GM23248 (cell line): Measurements from ENCODE around the gene BCKDK. TPM values are rescaled to one million over a fixed set of nuclear protein-coding genes. Genes with fewer than 3 reads are reported as not detected.

Experiments used
- DNase-seq: peaks from one replicate; pipeline ENCODE4 v3.0.0-alpha.2; 2015
- H2AFZ ChIP-seq: fragments of 200-600 bp; sonication (generic); 2 replicates; pipeline ENCODE4 v1.6.1; 2016; ENCODE audit warnings: antibody characterized with exemption
- H3F3A ChIP-seq: fragments of 200-600 bp; sonication (generic); 2 replicates; pipeline ENCODE4 v1.6.1; 2016; ENCODE audit warnings: mild to moderate bottlenecking, antibody characterized with exemption, mixed run types; ENCODE audit not compliant: insufficient read depth
- H3K27ac ChIP-seq: fragments of 200-600 bp; sonication (generic); 2 replicates; pipeline ENCODE4 v1.5.1; 2016; ENCODE audit warnings: mild to moderate bottlenecking
- H3K27me3 ChIP-seq: fragments of 200-600 bp; sonication (generic); replicated peaks from 2 replicates; pipeline ENCODE4 v1.6.1; 2016; ENCODE audit warnings: mild to moderate bottlenecking; ENCODE audit not compliant: insufficient read depth
- H3K36me3 ChIP-seq: fragments of 200-600 bp; sonication (generic); 2 replicates; pipeline ENCODE4 v1.6.1; 2016; ENCODE audit warnings: low read depth, mild to moderate bottlenecking
- H3K4me1 ChIP-seq: fragments of 200-600 bp; sonication (generic); 2 replicates; pipeline ENCODE4 v1.6.1; 2016; ENCODE audit warnings: mild to moderate bottlenecking; ENCODE audit not compliant: insufficient read depth
- H3K4me2 ChIP-seq: fragments of 200-600 bp; sonication (generic); one replicate; pipeline ENCODE4 v1.6.1; 2016; ENCODE audit warnings: mild to moderate bottlenecking; ENCODE audit not compliant: unreplicated experiment
- H3K4me3 ChIP-seq: fragments of 200-600 bp; sonication (generic); 2 replicates; pipeline ENCODE4 v1.5.1; 2016; ENCODE audit warnings: mild to moderate bottlenecking
- H3K79me2 ChIP-seq: fragments of 200-600 bp; sonication (generic); 2 replicates; pipeline ENCODE4 v1.6.1; 2016; ENCODE audit warnings: mild to moderate bottlenecking; ENCODE audit not compliant: insufficient read depth
- H3K9ac ChIP-seq: fragments of 200-600 bp; sonication (generic); 2 replicates; pipeline ENCODE4 v1.6.1; 2016; ENCODE audit warnings: mild to moderate bottlenecking
- H3K9me2 ChIP-seq: fragments of 200-600 bp; sonication (generic); 2 replicates; pipeline ENCODE4 v1.6.1; 2016; ENCODE audit warnings: mixed run types, mild to moderate bottlenecking, moderate library complexity; ENCODE audit not compliant: insufficient read depth
- H3K9me3 ChIP-seq: fragments of 200-600 bp; sonication (generic); one replicate; pipeline ENCODE4 v1.6.1; 2017; ENCODE audit warnings: low read depth
- H4K20me1 ChIP-seq: fragments of 200-600 bp; sonication (generic); 2 replicates; pipeline ENCODE4 v1.6.0; 2016; ENCODE audit not compliant: insufficient read depth
- EZH2 ChIP-seq: fragments of 200-600 bp; sonication (generic); IDR thresholded peaks from 2 replicates; pipeline ENCODE4 v1.6.1; 2018; ENCODE audit warnings: antibody characterized with exemption, mild to moderate bottlenecking; ENCODE audit not compliant: insufficient read depth, poor library complexity, severe bottlenecking
- EZH2phosphoT487 ChIP-seq: fragments of 200-600 bp; sonication (generic); IDR thresholded peaks from 2 replicates; pipeline ENCODE4 v1.6.1; 2018; ENCODE audit warnings: antibody characterized with exemption, moderate library complexity, mild to moderate bottlenecking, low read depth; ENCODE audit not compliant: insufficient read depth
- WGBS, 2 experiments: methylation state at CpG; one replicate each; pipeline ENCODE4 v1.1.6; 2015 to 2017; ENCODE audit warnings: low lambda C conversion rate in 2 of 2, low coverage in 1 of 2; ENCODE audit errors: missing lambda C conversion rate in 2 of 2; 5-methylcytosine and 5-hydroxymethylcytosine counted together
- in situ Hi-C: fragments of 300-500 bp; cut with MboI; formaldehyde crosslinking; loops from 2 replicates; pipeline ENCODE4 v1.15.0; 2020
- polyA plus RNA-seq: library from polyadenylated mRNA; unstranded; fragments of >200 nt; fragmentation: Nextera tagmentation; extraction: Ambion mirVana; gene quantifications from 2 replicates; pipeline ENCODE4 v1.2.1, GENCODE V29; 2016
- total RNA-seq: library from RNA; depleted of rRNA; stranded (reverse); fragments of >200 nt; shearing (Covaris generic); gene quantifications from 2 replicates; pipeline ENCODE4 v1.2.3, GENCODE V29; 2014

BCKDK gene
- total and polyA plus RNA-seq, 2 experiments from 2014 or later, result 71.4 to 108 TPM

- Histone ChIP-seq H3K9me3 (no peaks in the 10 kb centered on the region), H3K4me2 (no peak overlapping the region), H3K9me2 (no peaks in the 10 kb centered on the region), H3K27me3 (no peaks in the 10 kb centered on the region), H3K79me2 (no peaks in the 10 kb centered on the region), H3K4me1 (no peaks in the 10 kb centered on the region), H3K9ac (no peak overlapping the region), H3K27ac (no peak overlapping the region), H2AFZ (no peak overlapping the region), H3K36me3 (no peaks in the 10 kb centered on the region), H4K20me1 (no peaks in the 10 kb centered on the region), H3F3A (no peaks in the 10 kb centered on the region), H3K4me3 (no peak overlapping the region)
- in situ Hi-C loops, result no loop called here
- TF ChIP-seq EZH2, result no peak
- TF ChIP-seq EZH2phosphoT487, result no peak
- WGBS, 2 experiments, result 92 to 96% methylated on average over 20 of the region's 20 CpGs
- DNase-seq, result no peak
Observed at GRCh38 chr16:31132303-31132979, 24.3 kb downstream of the BCKDK start.

GRCh38 chr16:31133046-31133501, 24.9 kb downstream of the BCKDK start:
- no peaks in the 10 kb centered on the region for H3K36me3 ChIP-seq
- H3K79me2 ChIP-seq, result no peaks in the 10 kb centered on the region
- in situ Hi-C loops, result no loop called here
- no peak for TF ChIP-seq EZH2
- no peak for TF ChIP-seq EZH2phosphoT487
- no peaks in the 10 kb centered on the region for H3K9me3 ChIP-seq
- H3K27ac ChIP-seq, result no peak overlapping the region
- no peak for DNase-seq
- no peak overlapping the region for H3K4me2 ChIP-seq
- H3K9ac ChIP-seq, result no peak overlapping the region
- H3F3A ChIP-seq, result no peaks in the 10 kb centered on the region
- no peaks in the 10 kb centered on the region for H3K4me1 ChIP-seq
- H4K20me1 ChIP-seq, result no peaks in the 10 kb centered on the region
- no peaks in the 10 kb centered on the region for H3K27me3 ChIP-seq
- H3K9me2 ChIP-seq, result no peaks in the 10 kb centered on the region
- H2AFZ ChIP-seq, result no peak overlapping the region
- no peak overlapping the region for H3K4me3 ChIP-seq
- WGBS, 2 experiments, result 74 to 84% methylated on average over 6 of the region's 6 CpGs

- H3K4me3 ChIP-seq, result no peak overlapping the region
- TF ChIP-seq EZH2 (no peak), EZH2phosphoT487 (no peak)
- H3K4me2 ChIP-seq, result no peak overlapping the region
- H3K27ac ChIP-seq, result no peak overlapping the region
- no peaks in the 10 kb centered on the region for H3K9me2 ChIP-seq
- no peak for DNase-seq
- no peaks in the 10 kb centered on the region for H3K36me3 ChIP-seq
- no peaks in the 10 kb centered on the region for H3K27me3 ChIP-seq
- no peak overlapping the region for H2AFZ ChIP-seq
- in situ Hi-C loops, result no loop called here
- H3K9ac ChIP-seq, result no peak overlapping the region
- H4K20me1 ChIP-seq, result no peaks in the 10 kb centered on the region
- H3F3A ChIP-seq, result no peaks in the 10 kb centered on the region
- no peaks in the 10 kb centered on the region for H3K79me2 ChIP-seq
- WGBS, 2 experiments, result 33 to 38% methylated on average over 5 of the region's 5 CpGs
- H3K4me1 ChIP-seq, result peaks cover 8% of the 10 kb centered on the region; the same call in 1 of the 2 replicates
- no peaks in the 10 kb centered on the region for H3K9me3 ChIP-seq
Observed at GRCh38 chr16:31134091-31134571, 25.9 kb downstream of the BCKDK start.

GRCh38 chr16:31134625-31135534, 26.7 kb downstream of the BCKDK start:
- DNase-seq, result peak; percentile 10
- H3K36me3 ChIP-seq, result no peaks in the 10 kb centered on the region
- TF ChIP-seq EZH2phosphoT487, result no peak
- no peak for TF ChIP-seq EZH2
- H3K27ac ChIP-seq, result no peak overlapping the region
- H3K4me1 ChIP-seq, result peaks cover 8% of the 10 kb centered on the region; the same call in 1 of the 2 replicates
- H3K4me3 ChIP-seq, result no peak overlapping the region
- H3F3A ChIP-seq, result no peaks in the 10 kb centered on the region
- H3K9me3 ChIP-seq, result no peaks in the 10 kb centered on the region
- no peak overlapping the region for H3K9ac ChIP-seq
- in situ Hi-C loops, result no loop called here
- H3K79me2 ChIP-seq, result no peaks in the 10 kb centered on the region
- H3K9me2 ChIP-seq, result no peaks in the 10 kb centered on the region
- no peak overlapping the region for H3K4me2 ChIP-seq
- H3K27me3 ChIP-seq, result no peaks in the 10 kb centered on the region
- no peak overlapping the region for H2AFZ ChIP-seq
- WGBS, 2 experiments, result 28 to 29% methylated on average over 18 of the region's 18 CpGs
- H4K20me1 ChIP-seq, result no peaks in the 10 kb centered on the region
